ENCODE measurements around the gene NR6A1.

NR6A1 gene

GRCh38 chr9:124478354-124478753 is 292.8 kb downstream of the NR6A1 start:
- Histone ChIP-seq H3K27ac (replicated peaks) (no peak overlapping the region), H3K4me3 (replicated peaks; ENCODE audit: insufficient read depth, low read length) (no peak overlapping the region), H3K27me3 (ENCODE audit: insufficient read depth, poor library complexity, severe bottlenecking) (no peaks in the 10 kb centered on the region)
- no peak for DNase-seq (ENCODE audit: low read depth in 1 of 2, low spot score in 1 of 2)
- TF ChIP-seq POLR2AphosphoS5 (IDR thresholded peaks at IDR 0.05; ENCODE audit: low read depth) (no peak), CTCF (IDR thresholded peaks at IDR 0.05; ENCODE audit: insufficient read depth, low read length) (no peak), REST (IDR thresholded peaks at IDR 0.05; ENCODE audit: insufficient replicate concordance, low read depth) (no peak), GABPA (IDR thresholded peaks at IDR 0.05; ENCODE audit: low read depth) (no peak)

GRCh38 chr9:124477648-124478285 is 293.3 kb downstream of the NR6A1 start:
- peak overlapping the region; percentile 15 for H3K4me3 ChIP-seq (replicated peaks; ENCODE audit: insufficient read depth, low read length)
- TF ChIP-seq POLR2AphosphoS5 (IDR thresholded peaks at IDR 0.05; ENCODE audit: low read depth) (no peak), SPI1 (IDR thresholded peaks at IDR 0.05; ENCODE audit: borderline replicate concordance, low read depth) (no peak), CTCF (IDR thresholded peaks at IDR 0.05; ENCODE audit: insufficient read depth, low read length) (no peak), GABPA (IDR thresholded peaks at IDR 0.05; ENCODE audit: low read depth) (no peak), REST (IDR thresholded peaks at IDR 0.05; ENCODE audit: insufficient replicate concordance, low read depth) (no peak)

GRCh38 chr9:124477211-124477647 is 293.9 kb downstream of the NR6A1 start:
- Histone ChIP-seq H3K27me3 (ENCODE audit: insufficient read depth, poor library complexity, severe bottlenecking) (no peaks in the 10 kb centered on the region), H3K4me3 (replicated peaks; ENCODE audit: insufficient read depth, low read length) (peak overlapping the region; percentile 15; the same call in 1 of the 2 replicates), H3K27ac (replicated peaks) (no peak overlapping the region)
- DNase-seq (ENCODE audit: low read depth in 1 of 2, low spot score in 1 of 2) = peak in 1 of 2 experiments; percentile 32
- TF ChIP-seq GABPA (IDR thresholded peaks at IDR 0.05; ENCODE audit: low read depth) = no peak
- TF ChIP-seq POLR2AphosphoS5 (IDR thresholded peaks at IDR 0.05; ENCODE audit: low read depth) = no peak
- no peak for TF ChIP-seq REST (IDR thresholded peaks at IDR 0.05; ENCODE audit: insufficient replicate concordance, low read depth)
- TF ChIP-seq CTCF (IDR thresholded peaks at IDR 0.05; ENCODE audit: insufficient read depth, low read length) = no peak

More at GRCh38 chr9:124477648-124478285, 293.3 kb downstream of the NR6A1 start:
- no peak for DNase-seq (ENCODE audit: low read depth in 1 of 2, low spot score in 1 of 2)
- no peaks in the 10 kb centered on the region for H3K27me3 ChIP-seq (ENCODE audit: insufficient read depth, poor library complexity, severe bottlenecking)
- H3K27ac ChIP-seq (replicated peaks) = no peak overlapping the region

Data from HL-60 (cell line).